A549 (cell line): Measurements from ENCODE around the gene RNF5. TPM values are rescaled to one million over a fixed set of nuclear protein-coding genes. Genes with fewer than 3 reads are reported as not detected.

Source experiments
- ATAC-seq, 2 experiments: fragments of 200-7000 bp in 1 of 2; fragments of >200 bp in 1 of 2; cut with Nextera tagmentation in 1 of 2; cut with Tn5 transposase in 1 of 2; 3 replicates each; pipeline versions ENCODE4 v1.8.0 to v1.9.1; 2018 to 2020; ENCODE audit warnings: mild to moderate bottlenecking in 1 of 2, moderate library complexity in 1 of 2
- CTCF ChIA-PET: fragments of 300-600 bp; sonication (Branson Sonifier 250); formaldehyde crosslinking; extraction: SDS; loops from one replicate; lab custom pipeline; 2021; ENCODE audit warnings: antibody characterized with exemption, inconsistent platforms; lab: Yijun Ruan, JAX
- POLR2A ChIA-PET: fragments of 350-600 bp; formaldehyde crosslinking; extraction: SDS; loops from one replicate; lab custom pipeline; 2021; ENCODE audit warnings: antibody characterized with exemption, inconsistent platforms; lab: Yijun Ruan, JAX
- DNase-seq, 2 experiments: peaks; one replicate each; pipeline versions ENCODE4 v3.0.0 to v3.0.0-alpha.2; 2011 to 2016; ENCODE audit warnings: low read depth in 1 of 2, low spot score in 1 of 2
- FAIRE-seq: peaks from 2 replicates; lab custom pipeline; 2011; peaks lifted over from hg19 to GRCh38; lab: Jason Lieb, UNC
- H3K27ac ChIP-seq, 2 experiments: fragments of >200 bp; sonication (Bioruptor Twin); formaldehyde crosslinking; 3 replicates each; pipeline ENCODE4 v1.5.1; 2016 to 2017
- H3K4me1 ChIP-seq: fragments of >200 bp; sonication (Bioruptor Twin); formaldehyde crosslinking; 3 replicates; pipeline ENCODE4 v1.6.1; 2016
- H3K4me2 ChIP-seq: fragments of >200 bp; sonication (Bioruptor Twin); formaldehyde crosslinking; 3 replicates; pipeline ENCODE4 v1.6.1; 2016
- H3K4me3 ChIP-seq: fragments of >200 bp; sonication (Bioruptor Twin); formaldehyde crosslinking; 3 replicates; pipeline ENCODE4 v1.5.1; 2016
- H3K9me3 ChIP-seq: fragments of >200 bp; sonication (Bioruptor Twin); formaldehyde crosslinking; 3 replicates; pipeline ENCODE4 v1.6.1; 2016
- ATOH8 ChIP-seq: fragments of 250-450 bp; sonication (Bioruptor Pico); IDR thresholded peaks from 2 replicates; pipeline ENCODE4 v1.5.0; 2020; ENCODE audit warnings: low read depth, mild to moderate bottlenecking, moderate library complexity
- BCL3 ChIP-seq: fragments of >200 bp; sonication (Bioruptor Twin); formaldehyde crosslinking; IDR thresholded peaks from 3 replicates; pipeline ENCODE4 v1.6.1; 2016
- CBX2 ChIP-seq: fragments of 200-600 bp; sonication (generic); IDR thresholded peaks from 2 replicates; pipeline ENCODE4 v1.6.1; 2016; ENCODE audit warnings: low read depth, mild to moderate bottlenecking, borderline replicate concordance
- CBX8 ChIP-seq: fragments of 200-600 bp; sonication (generic); IDR thresholded peaks from 2 replicates; pipeline ENCODE4 v1.6.1; 2016
- CEBPB ChIP-seq, 2 experiments: fragments of >200 bp in 1 of 2; sonication (Bioruptor Twin) in 1 of 2; formaldehyde crosslinking in 1 of 2; IDR thresholded peaks; 2 replicates each; pipeline ENCODE4 v1.6.1; 2012 to 2016
- CHD2 ChIP-seq: fragments of 150-350 bp; IDR thresholded peaks from 2 replicates; pipeline ENCODE4 v1.6.1; 2014; ENCODE audit warnings: low read length; ENCODE audit not compliant: partially characterized antibody
- EHF ChIP-seq: fragments of 250-450 bp; sonication (Bioruptor Pico); IDR thresholded peaks from 2 replicates; pipeline ENCODE4 v1.5.0; 2020; ENCODE audit warnings: mild to moderate bottlenecking
- ESRRA ChIP-seq: fragments of 150-350 bp; IDR thresholded peaks from 2 replicates; pipeline ENCODE4 v1.6.1; 2014; ENCODE audit warnings: mild to moderate bottlenecking, low read length, borderline replicate concordance
- FOSB ChIP-seq: fragments of 250-450 bp; sonication (Bioruptor Pico); IDR thresholded peaks from 2 replicates; pipeline ENCODE4 v1.5.0; 2020; ENCODE audit warnings: mild to moderate bottlenecking, moderate library complexity
- GATA3 ChIP-seq: IDR thresholded peaks from 2 replicates; pipeline ENCODE4 v1.6.1; 2012; ENCODE audit warnings: borderline replicate concordance
- HDAC2 ChIP-seq: fragments of 200-600 bp; sonication (generic); IDR thresholded peaks from 2 replicates; pipeline ENCODE4 v1.6.1; 2016
- HES2 ChIP-seq: fragments of >200 bp; sonication (Bioruptor Twin); formaldehyde crosslinking; IDR thresholded peaks from 2 replicates; pipeline ENCODE4 v1.6.1; 2016
- HOXA7 ChIP-seq: fragments of 250-450 bp; sonication (Bioruptor Pico); IDR thresholded peaks from 2 replicates; pipeline ENCODE4 v1.5.0; 2020; ENCODE audit warnings: mild to moderate bottlenecking, moderate library complexity
- HOXB13 ChIP-seq: fragments of 250-450 bp; sonication (Bioruptor Pico); IDR thresholded peaks from 2 replicates; pipeline ENCODE4 v1.5.0; 2020; ENCODE audit warnings: low read depth, mild to moderate bottlenecking, moderate library complexity
- JUNB ChIP-seq: fragments of >200 bp; sonication (Bioruptor Twin); formaldehyde crosslinking; IDR thresholded peaks from 2 replicates; pipeline ENCODE4 v1.6.1; 2016
- KDM1A ChIP-seq: fragments of 200-600 bp; sonication (generic); IDR thresholded peaks from 2 replicates; pipeline ENCODE4 v1.6.1; 2016; ENCODE audit warnings: low read depth, mild to moderate bottlenecking
- MAFK ChIP-seq: fragments of 450-650 bp; IDR thresholded peaks from 2 replicates; pipeline ENCODE4 v1.6.1; 2014; ENCODE audit not compliant: partially characterized antibody
- MAX ChIP-seq: IDR thresholded peaks from 2 replicates; pipeline ENCODE4 v1.6.1; 2012
- MYC ChIP-seq: IDR thresholded peaks from 2 replicates; pipeline ENCODE4 v1.6.1; 2012; ENCODE audit warnings: mild to moderate bottlenecking, inconsistent platforms, low read length, improper control_type of control experiment, borderline replicate concordance
- NFE2L2 ChIP-seq: fragments of 150-350 bp; conservative IDR thresholded peaks from 2 replicates; pipeline ENCODE4 v1.6.1; 2014; ENCODE audit warnings: low read length
- NR3C1 ChIP-seq: fragments of >200 bp; sonication (Bioruptor Twin); formaldehyde crosslinking; IDR thresholded peaks from 3 replicates; pipeline ENCODE4 v1.6.1; 2017
- PBX3 ChIP-seq: IDR thresholded peaks from 2 replicates; pipeline ENCODE4 v1.6.1; 2012
- PHF8 ChIP-seq: fragments of 200-600 bp; sonication (generic); IDR thresholded peaks from 2 replicates; pipeline ENCODE4 v1.6.1; 2016; ENCODE audit warnings: low read depth, mild to moderate bottlenecking, antibody characterized with exemption, moderate library complexity, borderline replicate concordance
- POLR2A ChIP-seq: IDR thresholded peaks from 2 replicates; pipeline ENCODE4 v1.6.1; 2012; ENCODE audit warnings: mild to moderate bottlenecking, low read length
- RAD21 ChIP-seq, 2 experiments: fragments of >200 bp in 1 of 2; sonication (Bioruptor Twin) in 1 of 2; formaldehyde crosslinking in 1 of 2; IDR thresholded peaks in 1 of 2; conservative IDR thresholded peaks in 1 of 2; 2 replicates in 1 of 2; 3 replicates in 1 of 2; pipeline ENCODE4 v1.6.1; 2012 to 2018; ENCODE audit warnings: inconsistent platforms in 1 of 2
- RARB ChIP-seq: fragments of 250-450 bp; sonication (Bioruptor Pico); IDR thresholded peaks from 2 replicates; pipeline ENCODE4 v1.8.0; 2021; ENCODE audit warnings: mild to moderate bottlenecking, moderate library complexity
- RFX5 ChIP-seq: fragments of 450-650 bp; IDR thresholded peaks from 2 replicates; pipeline ENCODE4 v1.7.1; 2014; ENCODE audit warnings: antibody characterized with exemption, mild to moderate bottlenecking, moderate library complexity
- SMC3 ChIP-seq: fragments of >200 bp; sonication (Bioruptor Twin); formaldehyde crosslinking; IDR thresholded peaks from 3 replicates; pipeline ENCODE4 v1.6.1; 2018; ENCODE audit warnings: inconsistent platforms
- TFCP2L1 ChIP-seq: fragments of 250-450 bp; sonication (Bioruptor Pico); IDR thresholded peaks from 2 replicates; pipeline ENCODE4 v1.5.0; 2021; ENCODE audit warnings: mild to moderate bottlenecking
- ZNF302 ChIP-seq: fragments of 250-450 bp; sonication (Bioruptor Pico); IDR thresholded peaks from 2 replicates; pipeline ENCODE4 v1.9.0; 2021; ENCODE audit warnings: inconsistent platforms, mild to moderate bottlenecking, moderate library complexity
- ZSCAN20 ChIP-seq: fragments of 250-450 bp; sonication (Bioruptor Pico); IDR thresholded peaks from 2 replicates; pipeline ENCODE4 v1.8.0; 2022; ENCODE audit warnings: mild to moderate bottlenecking, moderate library complexity
- WGBS: methylation state at CpG from one replicate; pipeline ENCODE4 v1.1.6; 2017; ENCODE audit errors: missing lambda C conversion rate; 5-methylcytosine and 5-hydroxymethylcytosine counted together
- polyA plus RNA-seq, 4 experiments: library from polyadenylated mRNA; depleted of rRNA in 3 of 4; stranded (reverse); fragments of >200 nt; fragmentation: RNase III in 1 of 4; extraction: RNeasy Plus Mini Kit Qiagen cat#74134 plus additional on column Dnase treatment in 1 of 4; gene quantifications; 2 replicates in 3 of 4; 3 replicates in 1 of 4; pipeline ENCODE4 v1.2.3, GENCODE V29; 2011 to 2017

RNF5 gene
- polyA plus RNA-seq, 2 of the 4 experiments (the other 2 are of a cell fraction): 54.1 to 62.7 TPM

GRCh38 chr6:32147401-32148132 is 30.6 kb upstream of the RNF5 start:
- ATAC-seq: peak in 1 of 2 experiments; percentile 52; a peak in 3 of 6 replicates
- H3K4me1 ChIP-seq: peaks cover 8% of the 10 kb centered on the region; the same call in 2 of the 3 replicates
- no peak overlapping the region for H3K4me2 ChIP-seq

GRCh38 chr6:32148289-32149091 is 29.7 kb upstream of the RNF5 start:
- peaks cover 17% of the 10 kb centered on the region; the same call in 2 of the 3 replicates for H3K4me1 ChIP-seq
- no peaks in the 10 kb centered on the region for H3K9me3 ChIP-seq
- H3K27ac ChIP-seq: no peak overlapping the region
- H3K4me2 ChIP-seq: no peak overlapping the region
- ATAC-seq (no peak), FAIRE-seq (no peak), DNase-seq (no peak)
- CTCF ChIA-PET: interaction anchor here (4.2 kb wide), 1 partner anchor 30 kb away, joined by 15 read pairs; no protein-coding TSS in a partner anchor
- no peak overlapping the region for H3K4me3 ChIP-seq
- POLR2A ChIA-PET: no interaction called here
- 81% methylated on average over 38 of the region's 39 CpGs for WGBS
- TF ChIP-seq ZSCAN20 (no peak), CBX2 (no peak), MAX (no peak), HES2 (no peak), PHF8 (no peak), KDM1A (no peak), NR3C1 (no peak), CBX8 (no peak), MYC (no peak), EHF (CRISPR knock-in tag) (no peak), RARB (no peak), POLR2A (no peak), SMC3 (no peak), CHD2 (no peak), ESRRA (no peak), MAFK (no peak)

More at GRCh38 chr6:32147401-32148132, 30.6 kb upstream of the RNF5 start:
- H3K27ac ChIP-seq: no peak overlapping the region
- CTCF ChIA-PET: interaction anchor here (4.2 kb wide), 1 partner anchor 29 kb away, joined by 15 read pairs; no protein-coding TSS in a partner anchor
- H3K9me3 ChIP-seq: no peaks in the 10 kb centered on the region
- TF ChIP-seq FOSB (CRISPR knock-in tag) (no peak), RAD21 (conservative IDR thresholded peaks at IDR 0.05 in 1 of 2, IDR thresholded peaks at IDR 0.05 in 1 of 2) (0 out of 5 replicates have a peak, but pooled peaks of 1 of the 2 experiments have one; percentile 16)
- POLR2A ChIA-PET: no interaction called here
- 90% methylated on average over 4 of the region's 4 CpGs for WGBS
- H3K4me3 ChIP-seq: no peak overlapping the region
- DNase-seq (no peak), FAIRE-seq (no peak)

- ChIA-PET CTCF (no interaction called here), POLR2A (no interaction called here)
- H3K4me3 ChIP-seq: no peak overlapping the region
- DNase-seq (no peak), FAIRE-seq (no peak), ATAC-seq (no peak)
- peaks cover 17% of the 10 kb centered on the region; the same call in 2 of the 3 replicates for H3K4me1 ChIP-seq
- WGBS: 88% methylated on average over 28 of the region's 47 CpGs
- no peak overlapping the region for H3K4me2 ChIP-seq
- H3K27ac ChIP-seq: no peak overlapping the region
- no peaks in the 10 kb centered on the region for H3K9me3 ChIP-seq
- TF ChIP-seq PBX3 (no peak), HES2 (no peak), CEBPB (IDR thresholded peaks at IDR 0.05) (no peak), HOXA7 (CRISPR knock-in tag) (no peak), HOXB13 (no peak), ESRRA (no peak), ATOH8 (CRISPR knock-in tag) (no peak), KDM1A (no peak), BCL3 (no peak), GATA3 (no peak), HDAC2 (no peak), NFE2L2 (no peak), RFX5 (no peak), ZNF302 (CRISPR knock-in tag) (no peak), TFCP2L1 (CRISPR knock-in tag) (no peak), JUNB (no peak)
Observed at GRCh38 chr6:32149092-32149755, 29.0 kb upstream of the RNF5 start.
